Activated CD4-positive, alpha-beta T cell treated with anti-CD3 and anti-CD28 coated beads, Interleukin-2, amount 50 U/mL, for 4 hours (primary cell): Measurements from ENCODE around the gene TANC2.

Experiments
- DNase-seq, 2 experiments: peaks; one replicate each; pipeline ENCODE4 v3.0.0-alpha.2; 2020

Gene TANC2

GRCh38 chr17:63015824-63016223 is 49.8 kb downstream of the TANC2 start:
- DNase-seq: no peak
